OCI-LY1 (cell line): ENCODE measurements around the gene OR2H2.

Experiments used
- H2AFZ ChIP-seq: fragments of 200-600 bp; sonication (generic), shearing (Covaris generic); 2 replicates; pipeline ENCODE4 v1.6.0; 2014; ENCODE audit warnings: antibody characterized with exemption, mild to moderate bottlenecking, low read length
- H3F3A ChIP-seq: fragments of 200-600 bp; sonication (generic), shearing (Covaris generic); 2 replicates; pipeline ENCODE4 v1.6.0; 2014; ENCODE audit warnings: mild to moderate bottlenecking, antibody characterized with exemption, low read length, moderate library complexity; ENCODE audit not compliant: insufficient read depth
- H3K27ac ChIP-seq: fragments of 200-600 bp; sonication (generic); 2 replicates; pipeline ENCODE4 v1.5.1; 2014; ENCODE audit warnings: low read length, mixed run types, mild to moderate bottlenecking, low read depth; ENCODE audit not compliant: poor library complexity, severe bottlenecking
- H3K27me3 ChIP-seq: fragments of 200-600 bp; sonication (generic); 2 replicates; pipeline ENCODE4 v1.6.0; 2014; ENCODE audit warnings: antibody characterized with exemption, mild to moderate bottlenecking, low read length, moderate library complexity; ENCODE audit not compliant: insufficient read depth
- H3K36me3 ChIP-seq: fragments of 200-600 bp; sonication (generic); 2 replicates; pipeline ENCODE4 v1.6.1; 2014; ENCODE audit warnings: mild to moderate bottlenecking, antibody characterized with exemption, low read length, moderate library complexity, mixed read lengths; ENCODE audit not compliant: insufficient read depth
- H3K4me1 ChIP-seq: fragments of 200-600 bp; sonication (generic); 2 replicates; pipeline ENCODE4 v1.5.1; 2014; ENCODE audit warnings: mild to moderate bottlenecking, low read length, moderate library complexity; ENCODE audit not compliant: insufficient read depth, severe bottlenecking
- H3K4me2 ChIP-seq: fragments of 200-600 bp; sonication (generic), shearing (Covaris generic); 2 replicates; pipeline ENCODE4 v1.6.1; 2014; ENCODE audit warnings: low read length
- H3K4me3 ChIP-seq: fragments of 200-600 bp; sonication (generic); 2 replicates; pipeline ENCODE4 v1.5.1; 2014; ENCODE audit warnings: low read length, low read depth, mild to moderate bottlenecking, mixed read lengths; ENCODE audit not compliant: poor library complexity, severe bottlenecking
- H3K79me2 ChIP-seq: fragments of 200-600 bp; shearing (Covaris generic); 2 replicates; pipeline ENCODE4 v1.6.1; 2016; ENCODE audit warnings: mixed run types, low read length, mixed read lengths; ENCODE audit not compliant: insufficient read depth
- H3K9ac ChIP-seq: fragments of 200-600 bp; sonication (generic), shearing (Covaris generic); 2 replicates; pipeline ENCODE4 v1.6.1; 2014; ENCODE audit warnings: mild to moderate bottlenecking, low read length, mixed read lengths
- H3K9me2 ChIP-seq: fragments of 200-600 bp; sonication (generic), shearing (Covaris generic); 2 replicates; pipeline ENCODE4 v1.6.1; 2014; ENCODE audit warnings: low read depth, mild to moderate bottlenecking, low read length, mixed read lengths
- H3K9me3 ChIP-seq: fragments of 200-600 bp; shearing (Covaris generic); 2 replicates; pipeline ENCODE4 v1.6.1; 2014; ENCODE audit warnings: low read length, mixed read lengths
- H4K20me1 ChIP-seq: fragments of 200-600 bp; sonication (generic), shearing (Covaris generic); 2 replicates; pipeline ENCODE4 v1.6.0; 2016; ENCODE audit warnings: mild to moderate bottlenecking, low read length; ENCODE audit not compliant: insufficient read depth
- CTCF ChIP-seq: fragments of 200-600 bp; sonication (generic), shearing (Covaris generic); IDR thresholded peaks from 2 replicates; pipeline ENCODE4 v1.5.1; 2017; ENCODE audit warnings: mild to moderate bottlenecking, antibody characterized with exemption, low read length, moderate library complexity, mixed read lengths
- EZH2 ChIP-seq: fragments of 200-600 bp; sonication (generic), shearing (Covaris generic); IDR thresholded peaks from 2 replicates; pipeline ENCODE4 v1.8.0; 2017; ENCODE audit warnings: borderline replicate concordance, mixed run types, mild to moderate bottlenecking, antibody characterized with exemption, low read length, moderate library complexity, mixed read lengths

OR2H2 gene

GRCh38 chr6:29561091-29561490 is 23.8 kb upstream of the OR2H2 start:
- H3K79me2 ChIP-seq, result no peaks in the 10 kb centered on the region
- no peaks in the 10 kb centered on the region for H3K36me3 ChIP-seq
- H3K9ac ChIP-seq, result no peak overlapping the region
- H3K9me3 ChIP-seq, result no peaks in the 10 kb centered on the region
- H3F3A ChIP-seq, result no peaks in the 10 kb centered on the region
- H3K4me1 ChIP-seq, result no peaks in the 10 kb centered on the region
- H3K4me2 ChIP-seq, result no peak overlapping the region
- no peak for TF ChIP-seq CTCF
- no peak for TF ChIP-seq EZH2
- no peaks in the 10 kb centered on the region for H3K9me2 ChIP-seq
- H4K20me1 ChIP-seq, result no peaks in the 10 kb centered on the region
- H3K4me3 ChIP-seq, result no peak overlapping the region
- no peak overlapping the region for H2AFZ ChIP-seq
- no peak overlapping the region for H3K27ac ChIP-seq
- no peaks in the 10 kb centered on the region for H3K27me3 ChIP-seq

- Histone ChIP-seq H3K36me3 (no peaks in the 10 kb centered on the region), H3K9ac (no peak overlapping the region), H3K27me3 (no peaks in the 10 kb centered on the region), H3K4me1 (no peaks in the 10 kb centered on the region), H3K9me3 (no peaks in the 10 kb centered on the region), H2AFZ (no peak overlapping the region), H3K9me2 (no peaks in the 10 kb centered on the region), H4K20me1 (no peaks in the 10 kb centered on the region), H3K27ac (no peak overlapping the region), H3K79me2 (no peaks in the 10 kb centered on the region), H3F3A (no peaks in the 10 kb centered on the region), H3K4me3 (no peak overlapping the region), H3K4me2 (no peak overlapping the region)
- no peak for TF ChIP-seq CTCF
- TF ChIP-seq EZH2, result no peak
Observed at GRCh38 chr6:29561606-29562181, 23.2 kb upstream of the OR2H2 start.

GRCh38 chr6:29563435-29563965 is 21.4 kb upstream of the OR2H2 start:
- Histone ChIP-seq H3K9ac (no peak overlapping the region), H3K9me3 (no peaks in the 10 kb centered on the region), H3F3A (no peaks in the 10 kb centered on the region), H3K4me2 (no peak overlapping the region), H3K27me3 (no peaks in the 10 kb centered on the region), H2AFZ (no peak overlapping the region), H3K9me2 (no peaks in the 10 kb centered on the region), H3K36me3 (no peaks in the 10 kb centered on the region), H3K4me1 (no peaks in the 10 kb centered on the region), H3K4me3 (no peak overlapping the region), H3K27ac (no peak overlapping the region), H3K79me2 (no peaks in the 10 kb centered on the region), H4K20me1 (no peaks in the 10 kb centered on the region)
- TF ChIP-seq CTCF, result no peak
- TF ChIP-seq EZH2, result no peak
